OCI-LY1 (cell line): Measurements from ENCODE around the gene THNSL1.

Experiments used
- CTCF ChIP-seq: fragments of 200-600 bp; sonication (generic), shearing (Covaris generic); IDR thresholded peaks from 2 replicates; pipeline ENCODE4 v1.5.1; 2017; ENCODE audit warnings: mild to moderate bottlenecking, antibody characterized with exemption, low read length, moderate library complexity, mixed read lengths
- EZH2 ChIP-seq: fragments of 200-600 bp; sonication (generic), shearing (Covaris generic); IDR thresholded peaks from 2 replicates; pipeline ENCODE4 v1.8.0; 2017; ENCODE audit warnings: borderline replicate concordance, mixed run types, mild to moderate bottlenecking, antibody characterized with exemption, low read length, moderate library complexity, mixed read lengths

- TF ChIP-seq CTCF (no peak), EZH2 (no peak)
Observed at GRCh38 chr10:24989867-24990266, 26.5 kb upstream of the THNSL1 start.
